A549 (cell line): ENCODE data around the gene ZFHX3.

ENCODE experiments used
- CHD2 ChIP-seq: fragments of 150-350 bp; IDR thresholded peaks from 2 replicates; pipeline ENCODE4 v1.6.1; 2014; ENCODE audit warnings: low read length; ENCODE audit not compliant: partially characterized antibody
- ESRRA ChIP-seq: fragments of 150-350 bp; IDR thresholded peaks from 2 replicates; pipeline ENCODE4 v1.6.1; 2014; ENCODE audit warnings: mild to moderate bottlenecking, low read length, borderline replicate concordance
- FOXS1 ChIP-seq: fragments of 250-450 bp; sonication (Bioruptor Pico); IDR thresholded peaks from 2 replicates; pipeline ENCODE4 v1.5.0; 2020; ENCODE audit warnings: mild to moderate bottlenecking, moderate library complexity
- GATA3 ChIP-seq: IDR thresholded peaks from 2 replicates; pipeline ENCODE4 v1.6.1; 2012; ENCODE audit warnings: borderline replicate concordance
- HMGXB4 ChIP-seq: fragments of 250-450 bp; sonication (Bioruptor Pico); IDR thresholded peaks from 2 replicates; pipeline ENCODE4 v1.5.0; 2021; ENCODE audit warnings: mild to moderate bottlenecking, moderate library complexity, borderline replicate concordance
- POLR2A ChIP-seq: IDR thresholded peaks from 2 replicates; pipeline ENCODE4 v1.6.1; 2012; ENCODE audit warnings: mild to moderate bottlenecking, low read length
- RARB ChIP-seq: fragments of 250-450 bp; sonication (Bioruptor Pico); IDR thresholded peaks from 2 replicates; pipeline ENCODE4 v1.8.0; 2021; ENCODE audit warnings: mild to moderate bottlenecking, moderate library complexity
- TF ChIP-seq, protein P1 (sequence below): fragments of >200 bp; sonication (Bioruptor Twin); formaldehyde crosslinking; IDR thresholded peaks from 3 replicates; pipeline ENCODE4 v1.5.1; 2016
- TF ChIP-seq, protein P2 (sequence below): fragments of 450-650 bp; IDR thresholded peaks from 2 replicates; pipeline ENCODE4 v1.6.1; 2014; ENCODE audit warnings: antibody characterized with exemption
- TF ChIP-seq, protein P3 (sequence below): fragments of 200-600 bp; sonication (generic); IDR thresholded peaks from 2 replicates; pipeline ENCODE4 v1.6.1; 2016; ENCODE audit warnings: antibody characterized with exemption, mild to moderate bottlenecking, moderate library complexity

DNA sequence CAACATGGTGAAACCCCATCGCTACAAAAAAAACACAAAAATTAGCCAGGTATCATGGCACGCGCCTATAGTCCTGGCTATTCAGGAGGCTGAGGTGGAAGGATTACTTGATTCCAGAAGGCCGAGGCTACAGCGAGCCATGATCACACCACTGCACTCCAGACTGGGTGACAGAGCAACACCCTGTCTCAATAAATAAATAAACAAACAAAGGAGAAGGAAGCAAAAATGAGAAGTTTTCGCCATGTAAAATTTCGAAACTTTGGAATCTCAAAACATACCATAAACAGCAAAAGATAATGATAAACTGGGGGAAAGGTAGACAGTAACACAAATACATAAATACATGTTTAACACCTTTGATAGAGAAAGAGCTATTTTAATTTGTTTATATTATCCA is 130.9 kb downstream of the ZFHX3 start:
- TF ChIP-seq HMGXB4 (CRISPR knock-in tag) (no peak), FOXS1 (CRISPR knock-in tag) (no peak), GATA3 (no peak), POLR2A (no peak), RARB (no peak), CHD2 (no peak), ESRRA (no peak)
- TF ChIP-seq, protein P1, sequence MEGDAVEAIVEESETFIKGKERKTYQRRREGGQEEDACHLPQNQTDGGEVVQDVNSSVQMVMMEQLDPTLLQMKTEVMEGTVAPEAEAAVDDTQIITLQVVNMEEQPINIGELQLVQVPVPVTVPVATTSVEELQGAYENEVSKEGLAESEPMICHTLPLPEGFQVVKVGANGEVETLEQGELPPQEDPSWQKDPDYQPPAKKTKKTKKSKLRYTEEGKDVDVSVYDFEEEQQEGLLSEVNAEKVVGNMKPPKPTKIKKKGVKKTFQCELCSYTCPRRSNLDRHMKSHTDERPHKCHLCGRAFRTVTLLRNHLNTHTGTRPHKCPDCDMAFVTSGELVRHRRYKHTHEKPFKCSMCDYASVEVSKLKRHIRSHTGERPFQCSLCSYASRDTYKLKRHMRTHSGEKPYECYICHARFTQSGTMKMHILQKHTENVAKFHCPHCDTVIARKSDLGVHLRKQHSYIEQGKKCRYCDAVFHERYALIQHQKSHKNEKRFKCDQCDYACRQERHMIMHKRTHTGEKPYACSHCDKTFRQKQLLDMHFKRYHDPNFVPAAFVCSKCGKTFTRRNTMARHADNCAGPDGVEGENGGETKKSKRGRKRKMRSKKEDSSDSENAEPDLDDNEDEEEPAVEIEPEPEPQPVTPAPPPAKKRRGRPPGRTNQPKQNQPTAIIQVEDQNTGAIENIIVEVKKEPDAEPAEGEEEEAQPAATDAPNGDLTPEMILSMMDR = no peak
- TF ChIP-seq, protein P2, sequence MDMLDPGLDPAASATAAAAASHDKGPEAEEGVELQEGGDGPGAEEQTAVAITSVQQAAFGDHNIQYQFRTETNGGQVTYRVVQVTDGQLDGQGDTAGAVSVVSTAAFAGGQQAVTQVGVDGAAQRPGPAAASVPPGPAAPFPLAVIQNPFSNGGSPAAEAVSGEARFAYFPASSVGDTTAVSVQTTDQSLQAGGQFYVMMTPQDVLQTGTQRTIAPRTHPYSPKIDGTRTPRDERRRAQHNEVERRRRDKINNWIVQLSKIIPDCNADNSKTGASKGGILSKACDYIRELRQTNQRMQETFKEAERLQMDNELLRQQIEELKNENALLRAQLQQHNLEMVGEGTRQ = no peak
- TF ChIP-seq, protein P3, sequence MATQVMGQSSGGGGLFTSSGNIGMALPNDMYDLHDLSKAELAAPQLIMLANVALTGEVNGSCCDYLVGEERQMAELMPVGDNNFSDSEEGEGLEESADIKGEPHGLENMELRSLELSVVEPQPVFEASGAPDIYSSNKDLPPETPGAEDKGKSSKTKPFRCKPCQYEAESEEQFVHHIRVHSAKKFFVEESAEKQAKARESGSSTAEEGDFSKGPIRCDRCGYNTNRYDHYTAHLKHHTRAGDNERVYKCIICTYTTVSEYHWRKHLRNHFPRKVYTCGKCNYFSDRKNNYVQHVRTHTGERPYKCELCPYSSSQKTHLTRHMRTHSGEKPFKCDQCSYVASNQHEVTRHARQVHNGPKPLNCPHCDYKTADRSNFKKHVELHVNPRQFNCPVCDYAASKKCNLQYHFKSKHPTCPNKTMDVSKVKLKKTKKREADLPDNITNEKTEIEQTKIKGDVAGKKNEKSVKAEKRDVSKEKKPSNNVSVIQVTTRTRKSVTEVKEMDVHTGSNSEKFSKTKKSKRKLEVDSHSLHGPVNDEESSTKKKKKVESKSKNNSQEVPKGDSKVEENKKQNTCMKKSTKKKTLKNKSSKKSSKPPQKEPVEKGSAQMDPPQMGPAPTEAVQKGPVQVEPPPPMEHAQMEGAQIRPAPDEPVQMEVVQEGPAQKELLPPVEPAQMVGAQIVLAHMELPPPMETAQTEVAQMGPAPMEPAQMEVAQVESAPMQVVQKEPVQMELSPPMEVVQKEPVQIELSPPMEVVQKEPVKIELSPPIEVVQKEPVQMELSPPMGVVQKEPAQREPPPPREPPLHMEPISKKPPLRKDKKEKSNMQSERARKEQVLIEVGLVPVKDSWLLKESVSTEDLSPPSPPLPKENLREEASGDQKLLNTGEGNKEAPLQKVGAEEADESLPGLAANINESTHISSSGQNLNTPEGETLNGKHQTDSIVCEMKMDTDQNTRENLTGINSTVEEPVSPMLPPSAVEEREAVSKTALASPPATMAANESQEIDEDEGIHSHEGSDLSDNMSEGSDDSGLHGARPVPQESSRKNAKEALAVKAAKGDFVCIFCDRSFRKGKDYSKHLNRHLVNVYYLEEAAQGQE = no peak
